Chondrocyte (in vitro differentiated cells): ENCODE results near the gene ICA1. TPM values are rescaled to one million over a fixed set of nuclear protein-coding genes. Genes with fewer than 3 reads are reported as not detected.
"Not testable (repeated sequence)": the region's sequence is repeated elsewhere in the genome, so short reads cannot be mapped to it uniquely, and the experiment has no call there.

Experiments used
- DNase-seq: peaks from one replicate; pipeline ENCODE4 v3.0.0; 2021; ENCODE audit warnings: mixed read lengths, low spot score
- H3K27ac Mint-ChIP-seq: one replicate; pipeline ENCODE4 v1.8.0; 2021; ENCODE audit warnings: mild to moderate bottlenecking, moderate library complexity, mixed read lengths; ENCODE audit not compliant: unreplicated experiment
- H3K27me3 Mint-ChIP-seq: 2 replicates; pipeline ENCODE4 v1.8.0; 2021; ENCODE audit warnings: low read depth, mixed read lengths
- H3K36me3 Mint-ChIP-seq: 2 replicates; pipeline ENCODE4 v1.8.0; 2021; ENCODE audit warnings: low read depth, mixed read lengths
- H3K4me1 Mint-ChIP-seq: 2 replicates; pipeline ENCODE4 v1.8.0; 2021; ENCODE audit warnings: low read depth, mild to moderate bottlenecking, mixed read lengths
- H3K4me3 Mint-ChIP-seq: one replicate; pipeline ENCODE4 v1.8.0; 2021; ENCODE audit warnings: mild to moderate bottlenecking, moderate library complexity, mixed read lengths; ENCODE audit not compliant: unreplicated experiment
- H3K9me3 Mint-ChIP-seq: 2 replicates; pipeline ENCODE4 v1.8.0; 2021; ENCODE audit warnings: low read depth, mixed read lengths
- CTCF ChIP-seq: fragments of 200-600 bp; sonication (generic); IDR thresholded peaks from 2 replicates; pipeline ENCODE4 v1.5.0; 2021; ENCODE audit warnings: antibody characterized with exemption, mild to moderate bottlenecking, moderate library complexity
- total RNA-seq: library from RNA; stranded (reverse); gene quantifications from 3 replicates; pipeline ENCODE4 v1.2.1, GENCODE V29; 2021

Gene ICA1
- total RNA-seq, 1 donor from 2014 or later, result 5.0 TPM

GRCh38 chr7:8246020-8246419 lies 15.9 kb downstream of the ICA1 start:
- Mint-ChIP-seq H3K9me3 (peaks cover 20% of the 10 kb centered on the region), H3K27ac (no peak overlapping the region), H3K36me3 (peaks cover 1% of the 10 kb centered on the region), H3K4me1 (no peaks in the 10 kb centered on the region), H3K27me3 (peaks cover 6% of the 10 kb centered on the region), H3K4me3 (no peak overlapping the region)
- DNase-seq, result no peak
- no peak for TF ChIP-seq CTCF

GRCh38 chr7:8245032-8245431 lies 16.9 kb downstream of the ICA1 start:
- H3K4me3 Mint-ChIP-seq, H3K4me1 Mint-ChIP-seq, H3K27me3 Mint-ChIP-seq, DNase-seq, H3K36me3 Mint-ChIP-seq, H3K27ac Mint-ChIP-seq: not testable (repeated sequence)
- H3K9me3 Mint-ChIP-seq, result peaks cover 20% of the 10 kb centered on the region

- not testable (repeated sequence) for DNase-seq, H3K4me3 Mint-ChIP-seq, H3K27me3 Mint-ChIP-seq, H3K36me3 Mint-ChIP-seq, H3K4me1 Mint-ChIP-seq, H3K27ac Mint-ChIP-seq
- H3K9me3 Mint-ChIP-seq, result peaks cover 20% of the 10 kb centered on the region
Observed at GRCh38 chr7:8243059-8243458, 18.9 kb downstream of the ICA1 start.

GRCh38 chr7:8239702-8240362 lies 22.1 kb downstream of the ICA1 start:
- not testable (repeated sequence) for H3K4me1 Mint-ChIP-seq, H3K36me3 Mint-ChIP-seq, H3K4me3 Mint-ChIP-seq, DNase-seq, H3K27ac Mint-ChIP-seq
- Mint-ChIP-seq H3K27me3 (peaks cover 12% of the 10 kb centered on the region), H3K9me3 (peaks cover 20% of the 10 kb centered on the region)

GRCh38 chr7:8236780-8237407 lies 25.1 kb downstream of the ICA1 start:
- H3K4me3 Mint-ChIP-seq, result no peak overlapping the region
- peaks cover 2% of the 10 kb centered on the region for H3K36me3 Mint-ChIP-seq
- TF ChIP-seq CTCF, result no peak
- no peaks in the 10 kb centered on the region for H3K4me1 Mint-ChIP-seq
- peaks cover under 1% of the 10 kb centered on the region for H3K9me3 Mint-ChIP-seq
- peaks cover 9% of the 10 kb centered on the region for H3K27me3 Mint-ChIP-seq
- DNase-seq, result no peak
- no peak overlapping the region for H3K27ac Mint-ChIP-seq

GRCh38 chr7:8232999-8233847 lies 28.7 kb downstream of the ICA1 start:
- Mint-ChIP-seq H3K4me1 (no peaks in the 10 kb centered on the region), H3K36me3 (peaks cover 2% of the 10 kb centered on the region), H3K4me3 (no peak overlapping the region), H3K9me3 (no peaks in the 10 kb centered on the region), H3K27me3 (peaks cover 9% of the 10 kb centered on the region), H3K27ac (no peak overlapping the region)
- TF ChIP-seq CTCF, result no peak
- no peak for DNase-seq
